Activated B cell treated with CpG ODN at 0.5 μM for 24 hours (primary cell): ENCODE data around the gene PLAAT1. TPM values are rescaled to one million over a fixed set of nuclear protein-coding genes. Genes with fewer than 3 reads are reported as not detected.

Experiments used
- ATAC-seq: fragments of 200-7000 bp; cut with Tn5 transposase; one replicate; pipeline ENCODE4 v1.10.0; 2021; ENCODE audit warnings: low read depth, mild to moderate bottlenecking, moderate library complexity
- CTCF ChIA-PET: fragments of 350-600 bp; sonication (Branson Sonifier 250); formaldehyde crosslinking; loops from one replicate; lab custom pipeline; 2021; ENCODE audit warnings: antibody characterized with exemption; lab: Charles Lee
- POLR2A ChIA-PET: fragments of 350-600 bp; sonication (Branson Sonifier 250); formaldehyde crosslinking; loops from one replicate; lab custom pipeline; 2021; ENCODE audit warnings: antibody characterized with exemption; lab: Charles Lee
- DNase-seq: peaks from one replicate; pipeline ENCODE4 v3.0.0; 2022
- H3K27ac Mint-ChIP-seq: one replicate; pipeline ENCODE4 v1.8.0; 2020; ENCODE audit warnings: mixed read lengths
- H3K27me3 Mint-ChIP-seq: one replicate; pipeline ENCODE4 v1.8.0; 2021; ENCODE audit warnings: mixed read lengths
- H3K36me3 Mint-ChIP-seq: one replicate; pipeline ENCODE4 v1.8.0; 2021; ENCODE audit warnings: low read depth, mixed read lengths
- H3K4me1 Mint-ChIP-seq: one replicate; pipeline ENCODE4 v1.8.0; 2021; ENCODE audit warnings: mixed read lengths
- H3K4me3 Mint-ChIP-seq: one replicate; pipeline ENCODE4 v1.8.0; 2020; ENCODE audit warnings: mild to moderate bottlenecking, mixed read lengths
- H3K9me3 Mint-ChIP-seq: one replicate; pipeline ENCODE4 v1.8.0; 2020; ENCODE audit warnings: mixed read lengths
- intact Hi-C: fragments of 100-400 bp; cut with micrococcal nuclease; formaldehyde crosslinking; loops from one replicate; pipeline ENCODE4 v1.15.1; 2024
- total RNA-seq: library from RNA; stranded (reverse); gene quantifications from 2 replicates; pipeline ENCODE4 v1.2.3, GENCODE V29; 2022
- TF ChIP-seq, protein P1 (sequence below): fragments of 200-600 bp; IDR thresholded peaks from one replicate; pipeline ENCODE4 v1.8.0; 2022; ENCODE audit warnings: antibody characterized with exemption, mild to moderate bottlenecking

Gene PLAAT1
- total RNA-seq, 1 donor from 2014 or later = not detected

GRCh38 chr3:193237030-193237429, 4.0 kb upstream of the PLAAT1 start:
- intact Hi-C loops = no loop called here
- Mint-ChIP-seq H3K9me3 (no peaks in the 10 kb centered on the region), H3K4me1 (peaks cover 4% of the 10 kb centered on the region), H3K27me3 (peaks cover 23% of the 10 kb centered on the region), H3K4me3 (no peak overlapping the region), H3K27ac (no peak overlapping the region), H3K36me3 (no peaks in the 10 kb centered on the region)
- ChIA-PET CTCF (no interaction called here), POLR2A (no interaction called here)
- TF ChIP-seq, protein P1, sequence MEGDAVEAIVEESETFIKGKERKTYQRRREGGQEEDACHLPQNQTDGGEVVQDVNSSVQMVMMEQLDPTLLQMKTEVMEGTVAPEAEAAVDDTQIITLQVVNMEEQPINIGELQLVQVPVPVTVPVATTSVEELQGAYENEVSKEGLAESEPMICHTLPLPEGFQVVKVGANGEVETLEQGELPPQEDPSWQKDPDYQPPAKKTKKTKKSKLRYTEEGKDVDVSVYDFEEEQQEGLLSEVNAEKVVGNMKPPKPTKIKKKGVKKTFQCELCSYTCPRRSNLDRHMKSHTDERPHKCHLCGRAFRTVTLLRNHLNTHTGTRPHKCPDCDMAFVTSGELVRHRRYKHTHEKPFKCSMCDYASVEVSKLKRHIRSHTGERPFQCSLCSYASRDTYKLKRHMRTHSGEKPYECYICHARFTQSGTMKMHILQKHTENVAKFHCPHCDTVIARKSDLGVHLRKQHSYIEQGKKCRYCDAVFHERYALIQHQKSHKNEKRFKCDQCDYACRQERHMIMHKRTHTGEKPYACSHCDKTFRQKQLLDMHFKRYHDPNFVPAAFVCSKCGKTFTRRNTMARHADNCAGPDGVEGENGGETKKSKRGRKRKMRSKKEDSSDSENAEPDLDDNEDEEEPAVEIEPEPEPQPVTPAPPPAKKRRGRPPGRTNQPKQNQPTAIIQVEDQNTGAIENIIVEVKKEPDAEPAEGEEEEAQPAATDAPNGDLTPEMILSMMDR = no peak
- ATAC-seq = no peak
- no peak for DNase-seq

- H3K9me3 Mint-ChIP-seq = peaks cover 3% of the 10 kb centered on the region
- no peak overlapping the region for H3K27ac Mint-ChIP-seq
- H3K27me3 Mint-ChIP-seq = peaks cover 38% of the 10 kb centered on the region
- intact Hi-C loops = no loop called here
- TF ChIP-seq, protein P1 = no peak
- no peaks in the 10 kb centered on the region for H3K36me3 Mint-ChIP-seq
- POLR2A ChIA-PET = no interaction called here
- no peak overlapping the region for H3K4me3 Mint-ChIP-seq
- H3K4me1 Mint-ChIP-seq = peaks cover 4% of the 10 kb centered on the region
- no peak for ATAC-seq
- no peak for DNase-seq
- CTCF ChIA-PET = no interaction called here
These were observed 579 bp upstream of the PLAAT1 start for GRCh38 chr3:193240436-193240849.

GRCh38 chr3:193241716-193242115, 694 bp downstream of the PLAAT1 start:
- TF ChIP-seq, protein P1 = no peak
- Mint-ChIP-seq H3K4me3 (no peak overlapping the region), H3K27ac (no peak overlapping the region), H3K36me3 (no peaks in the 10 kb centered on the region), H3K27me3 (peaks cover 38% of the 10 kb centered on the region), H3K4me1 (peaks cover 4% of the 10 kb centered on the region), H3K9me3 (peaks cover 4% of the 10 kb centered on the region)
- ChIA-PET CTCF (no interaction called here), POLR2A (interaction anchor here (0.5 kb wide), 1 partner anchor 193 kb away, joined by 3 read pairs; no protein-coding TSS in a partner anchor)
- DNase-seq = no peak
- no peak for ATAC-seq
- intact Hi-C loops = no loop called here

DNA sequence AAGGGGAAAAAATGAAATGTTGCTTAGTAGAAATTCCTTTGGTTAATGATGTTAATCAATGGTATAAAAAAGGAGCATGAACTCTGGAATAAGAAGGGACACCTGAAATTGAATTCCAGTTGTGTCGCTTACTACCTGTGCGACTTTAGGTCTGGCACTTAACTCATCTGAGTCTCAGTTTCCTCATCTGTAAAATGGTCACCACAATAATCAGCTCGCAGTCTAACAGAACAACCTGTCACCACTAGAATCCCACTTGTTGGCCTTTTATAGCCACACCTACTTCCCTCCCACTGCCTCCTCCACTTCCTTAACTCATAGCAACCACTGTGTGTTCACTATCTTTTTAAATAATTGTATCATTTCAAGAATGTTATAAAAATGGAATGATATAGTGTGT, 2.5 kb downstream of the PLAAT1 start:
- CTCF ChIA-PET = no interaction called here
- H3K4me1 Mint-ChIP-seq = peaks cover 4% of the 10 kb centered on the region
- TF ChIP-seq, protein P1 = no peak
- no peaks in the 10 kb centered on the region for H3K36me3 Mint-ChIP-seq
- peaks cover 38% of the 10 kb centered on the region for H3K27me3 Mint-ChIP-seq
- intact Hi-C loops = no loop called here
- POLR2A ChIA-PET = no interaction called here
- no peak for ATAC-seq
- no peak overlapping the region for H3K4me3 Mint-ChIP-seq
- H3K27ac Mint-ChIP-seq = no peak overlapping the region
- no peak for DNase-seq
- peaks cover 14% of the 10 kb centered on the region for H3K9me3 Mint-ChIP-seq

DNA sequence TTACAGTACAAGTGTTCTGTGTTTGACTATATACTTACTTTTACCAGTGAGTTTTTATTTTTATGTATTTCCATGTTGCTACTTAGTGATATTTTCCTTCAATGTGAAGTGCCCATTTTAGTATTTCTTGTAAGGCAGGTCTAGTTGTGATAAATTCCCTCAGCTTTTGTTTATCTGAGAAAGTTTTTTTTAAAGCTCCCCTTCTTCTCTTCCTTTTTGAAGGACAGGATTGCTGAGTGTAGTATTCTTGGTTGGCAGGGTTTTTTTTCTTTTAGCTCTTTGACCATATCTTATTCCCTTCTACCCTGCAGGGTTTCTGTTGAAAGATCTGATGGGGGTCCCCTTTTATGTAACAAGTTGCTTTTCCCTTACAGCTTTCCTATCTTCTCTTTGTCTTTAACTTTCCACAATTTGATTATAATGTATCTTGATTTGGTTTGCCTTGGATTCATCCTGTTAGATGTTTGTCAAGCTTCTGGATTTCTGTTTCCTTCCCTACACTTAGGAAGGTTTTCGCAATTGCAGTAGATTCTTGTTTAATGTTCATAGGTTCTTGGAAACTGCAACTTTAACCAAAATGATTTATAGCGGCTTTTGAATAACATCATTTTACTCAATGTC, 7.9 kb downstream of the PLAAT1 start:
- CTCF ChIA-PET = no interaction called here
- no peak for ATAC-seq
- H3K27me3 Mint-ChIP-seq = no peaks in the 10 kb centered on the region
- no peaks in the 10 kb centered on the region for H3K4me1 Mint-ChIP-seq
- no peak overlapping the region for H3K27ac Mint-ChIP-seq
- TF ChIP-seq, protein P1 = no peak
- intact Hi-C loops = no loop called here
- H3K9me3 Mint-ChIP-seq = peaks cover 29% of the 10 kb centered on the region
- H3K36me3 Mint-ChIP-seq = peaks cover 3% of the 10 kb centered on the region
- H3K4me3 Mint-ChIP-seq = no peak overlapping the region
- no peak for DNase-seq
- POLR2A ChIA-PET = no interaction called here
